DOHH2 (cell line): Measurements from ENCODE around the gene PIKFYVE.

Experiments
- H3F3A ChIP-seq: fragments of 200-600 bp; sonication (generic), shearing (Covaris generic); 2 replicates; pipeline ENCODE4 v1.6.0; 2016; ENCODE audit warnings: antibody characterized with exemption, mild to moderate bottlenecking; ENCODE audit not compliant: control insufficient read depth, insufficient read depth
- H3K27ac ChIP-seq: fragments of 200-600 bp; sonication (generic); 2 replicates; pipeline ENCODE4 v1.5.1; 2014; ENCODE audit warnings: low read depth, mild to moderate bottlenecking, low read length, moderate library complexity
- H3K27me3 ChIP-seq: fragments of 200-600 bp; sonication (generic); 2 replicates; pipeline ENCODE4 v1.6.1; 2014; ENCODE audit warnings: mild to moderate bottlenecking, low read length, mixed read lengths; ENCODE audit not compliant: control insufficient read depth
- H3K36me3 ChIP-seq: fragments of 200-600 bp; sonication (generic); 2 replicates; pipeline ENCODE4 v1.6.1; 2014; ENCODE audit warnings: mild to moderate bottlenecking, low read length, moderate library complexity, mixed read lengths; ENCODE audit not compliant: control insufficient read depth
- H3K4me1 ChIP-seq: fragments of 200-600 bp; sonication (generic); 2 replicates; pipeline ENCODE4 v1.6.1; 2014; ENCODE audit warnings: mild to moderate bottlenecking, low read length, mixed read lengths; ENCODE audit not compliant: control insufficient read depth
- H3K4me2 ChIP-seq: fragments of 200-600 bp; sonication (generic); 2 replicates; pipeline ENCODE4 v1.6.0; 2014; ENCODE audit warnings: mild to moderate bottlenecking, low read length, moderate library complexity
- H3K4me3 ChIP-seq: fragments of 200-600 bp; sonication (generic); 2 replicates; pipeline ENCODE4 v1.5.1; 2014; ENCODE audit warnings: mild to moderate bottlenecking, low read length, mixed read lengths
- H3K79me2 ChIP-seq: fragments of 200-600 bp; sonication (generic); 2 replicates; pipeline ENCODE4 v1.6.1; 2014; ENCODE audit warnings: mild to moderate bottlenecking, low read length, mixed read lengths; ENCODE audit not compliant: control insufficient read depth
- H3K9me2 ChIP-seq: fragments of 200-600 bp; sonication (generic); replicated peaks from 2 replicates; pipeline ENCODE4 v1.6.1; 2014; ENCODE audit warnings: mild to moderate bottlenecking, low read length, mixed read lengths; ENCODE audit not compliant: control insufficient read depth
- H3K9me3 ChIP-seq: fragments of 200-600 bp; sonication (generic); 2 replicates; pipeline ENCODE4 v1.6.1; 2014; ENCODE audit warnings: antibody characterized with exemption, low read length, mixed read lengths; ENCODE audit not compliant: control insufficient read depth, insufficient read depth
- H4K20me1 ChIP-seq: fragments of 200-600 bp; sonication (generic); 2 replicates; pipeline ENCODE4 v1.6.0; 2014; ENCODE audit warnings: low read depth, mild to moderate bottlenecking, antibody characterized with exemption, low read length, moderate library complexity; ENCODE audit not compliant: control insufficient read depth, insufficient read depth
- EZH2phosphoT487 ChIP-seq: fragments of 200-600 bp; sonication (generic); IDR thresholded peaks from 2 replicates; pipeline ENCODE4 v1.6.1; 2017; ENCODE audit warnings: borderline replicate concordance, mild to moderate bottlenecking, antibody characterized with exemption, low read length, moderate library complexity, mixed read lengths
- TF ChIP-seq, protein P1 (sequence below): fragments of 200-600 bp; sonication (generic); IDR thresholded peaks from one replicate; pipeline ENCODE4 v1.5.1; 2014; ENCODE audit warnings: antibody characterized with exemption, mild to moderate bottlenecking, low read depth, low read length; ENCODE audit not compliant: poor library complexity, severe bottlenecking

Gene PIKFYVE

DNA sequence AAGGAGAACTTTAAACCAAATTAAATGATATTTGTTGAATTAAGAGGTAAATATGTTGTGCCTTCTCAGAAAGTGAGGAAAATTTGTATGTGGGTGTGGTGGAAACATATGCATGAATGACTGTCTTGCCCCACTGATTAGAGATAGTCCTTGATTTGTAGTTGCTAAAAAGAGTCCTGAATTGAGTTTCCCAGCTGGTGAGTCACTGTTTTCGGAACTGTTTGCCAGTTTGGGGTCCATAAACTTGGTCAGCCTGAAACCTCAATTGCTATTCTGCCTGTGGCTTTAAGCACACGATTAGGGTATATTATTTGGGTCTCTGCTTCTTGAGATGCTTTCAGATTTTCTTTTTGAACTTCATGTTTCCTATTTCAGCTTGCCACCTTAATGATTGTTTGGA is 53.3 kb downstream of the PIKFYVE start:
- peaks cover 51% of the 10 kb centered on the region for H3K36me3 ChIP-seq
- no peaks in the 10 kb centered on the region for H3K4me1 ChIP-seq
- H3K4me2 ChIP-seq = no peak overlapping the region
- no peaks in the 10 kb centered on the region for H3K27me3 ChIP-seq
- H3F3A ChIP-seq = no peaks in the 10 kb centered on the region; the same call in 1 of the 2 replicates
- TF ChIP-seq, protein P1, sequence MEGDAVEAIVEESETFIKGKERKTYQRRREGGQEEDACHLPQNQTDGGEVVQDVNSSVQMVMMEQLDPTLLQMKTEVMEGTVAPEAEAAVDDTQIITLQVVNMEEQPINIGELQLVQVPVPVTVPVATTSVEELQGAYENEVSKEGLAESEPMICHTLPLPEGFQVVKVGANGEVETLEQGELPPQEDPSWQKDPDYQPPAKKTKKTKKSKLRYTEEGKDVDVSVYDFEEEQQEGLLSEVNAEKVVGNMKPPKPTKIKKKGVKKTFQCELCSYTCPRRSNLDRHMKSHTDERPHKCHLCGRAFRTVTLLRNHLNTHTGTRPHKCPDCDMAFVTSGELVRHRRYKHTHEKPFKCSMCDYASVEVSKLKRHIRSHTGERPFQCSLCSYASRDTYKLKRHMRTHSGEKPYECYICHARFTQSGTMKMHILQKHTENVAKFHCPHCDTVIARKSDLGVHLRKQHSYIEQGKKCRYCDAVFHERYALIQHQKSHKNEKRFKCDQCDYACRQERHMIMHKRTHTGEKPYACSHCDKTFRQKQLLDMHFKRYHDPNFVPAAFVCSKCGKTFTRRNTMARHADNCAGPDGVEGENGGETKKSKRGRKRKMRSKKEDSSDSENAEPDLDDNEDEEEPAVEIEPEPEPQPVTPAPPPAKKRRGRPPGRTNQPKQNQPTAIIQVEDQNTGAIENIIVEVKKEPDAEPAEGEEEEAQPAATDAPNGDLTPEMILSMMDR = no peak
- TF ChIP-seq EZH2phosphoT487 = no peak
- no peak overlapping the region for H3K4me3 ChIP-seq
- no peaks in the 10 kb centered on the region for H3K9me2 ChIP-seq
- no peaks in the 10 kb centered on the region for H3K79me2 ChIP-seq
- H4K20me1 ChIP-seq = no peaks in the 10 kb centered on the region
- H3K9me3 ChIP-seq = no peaks in the 10 kb centered on the region
- H3K27ac ChIP-seq = no peak overlapping the region

DNA sequence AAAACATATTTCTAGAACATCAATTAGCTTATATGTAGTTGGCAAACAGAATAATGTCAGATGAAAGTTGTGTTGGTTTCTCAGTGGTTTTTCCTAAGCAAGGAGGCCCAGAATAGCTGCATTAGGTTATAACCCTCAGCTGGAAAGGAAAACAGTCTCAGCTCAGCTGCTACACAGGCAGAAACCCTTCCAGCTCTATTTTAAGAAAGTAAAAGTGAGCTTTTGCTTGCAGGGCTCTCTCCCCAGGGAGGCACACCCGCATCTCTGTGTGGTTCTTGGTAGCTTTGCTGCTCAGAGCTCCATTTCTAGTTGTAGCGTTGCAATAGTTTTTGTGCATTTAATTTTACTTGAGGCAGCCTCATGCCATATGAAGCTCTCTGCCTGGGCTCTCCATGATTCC is 54.6 kb downstream of the PIKFYVE start:
- Histone ChIP-seq H3K4me3 (no peak overlapping the region), H3K27ac (no peak overlapping the region), H3K79me2 (no peaks in the 10 kb centered on the region), H3F3A (no peaks in the 10 kb centered on the region; the same call in 1 of the 2 replicates), H3K9me2 (no peaks in the 10 kb centered on the region), H4K20me1 (no peaks in the 10 kb centered on the region), H3K9me3 (no peaks in the 10 kb centered on the region), H3K4me1 (no peaks in the 10 kb centered on the region), H3K4me2 (no peak overlapping the region), H3K27me3 (no peaks in the 10 kb centered on the region), H3K36me3 (peaks cover 49% of the 10 kb centered on the region)
- TF ChIP-seq, protein P1 = no peak
- no peak for TF ChIP-seq EZH2phosphoT487

DNA sequence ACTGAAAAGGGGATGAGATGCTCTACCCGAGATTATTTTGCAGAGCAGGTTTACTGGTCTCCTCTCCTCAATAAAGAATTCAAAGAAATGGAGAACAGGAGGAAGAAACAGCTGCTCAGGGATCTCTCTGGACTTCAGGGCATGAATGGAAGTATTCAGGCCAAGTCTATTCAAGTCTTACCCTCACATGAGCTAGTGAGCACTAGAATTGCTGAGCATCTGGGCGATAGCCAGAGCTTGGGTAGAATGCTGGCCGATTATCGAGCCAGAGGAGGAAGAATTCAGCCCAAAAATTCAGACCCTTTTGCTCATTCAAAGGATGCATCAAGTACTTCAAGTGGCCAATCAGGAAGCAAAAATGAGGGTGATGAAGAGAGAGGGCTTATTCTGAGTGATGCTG is 60.0 kb downstream of the PIKFYVE start:
- Histone ChIP-seq H3K27ac (no peak overlapping the region), H3K9me2 (no peaks in the 10 kb centered on the region), H3F3A (no peaks in the 10 kb centered on the region), H3K9me3 (no peaks in the 10 kb centered on the region), H3K27me3 (no peaks in the 10 kb centered on the region), H3K79me2 (no peaks in the 10 kb centered on the region), H3K4me2 (no peak overlapping the region), H3K4me3 (no peak overlapping the region), H3K36me3 (peaks cover 73% of the 10 kb centered on the region), H3K4me1 (no peaks in the 10 kb centered on the region), H4K20me1 (no peaks in the 10 kb centered on the region)
- TF ChIP-seq, protein P1 = no peak
- TF ChIP-seq EZH2phosphoT487 = no peak

DNA sequence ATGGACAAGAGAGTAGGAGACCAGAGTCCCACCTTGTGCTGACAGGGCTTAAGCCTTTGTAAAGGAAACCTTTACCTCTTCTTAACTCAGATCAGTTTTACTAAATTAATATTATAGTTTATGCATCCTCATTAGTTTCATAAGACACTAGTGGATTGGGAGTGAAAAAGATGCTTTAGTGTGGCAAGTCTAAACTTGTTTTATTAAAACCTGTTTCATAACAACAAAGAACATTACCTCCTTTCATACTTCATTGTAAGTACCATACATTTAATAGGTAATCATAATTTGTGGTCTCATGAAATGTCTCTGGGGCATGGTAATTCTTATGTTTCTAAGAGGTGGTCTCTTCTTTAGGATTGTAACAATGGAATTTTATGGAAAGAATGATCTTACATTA is 63.4 kb downstream of the PIKFYVE start:
- Histone ChIP-seq H3K9me3 (no peaks in the 10 kb centered on the region), H3K79me2 (no peaks in the 10 kb centered on the region), H3K4me2 (no peak overlapping the region), H4K20me1 (no peaks in the 10 kb centered on the region), H3K27me3 (no peaks in the 10 kb centered on the region), H3K36me3 (peaks cover 75% of the 10 kb centered on the region), H3K9me2 (no peaks in the 10 kb centered on the region), H3K4me1 (no peaks in the 10 kb centered on the region), H3K27ac (no peak overlapping the region), H3F3A (no peaks in the 10 kb centered on the region), H3K4me3 (no peak overlapping the region)
- TF ChIP-seq, protein P1 = no peak
- TF ChIP-seq EZH2phosphoT487 = no peak
